ENCODE measurements around the gene PIP5KL1.

PIP5KL1 gene

DNA sequence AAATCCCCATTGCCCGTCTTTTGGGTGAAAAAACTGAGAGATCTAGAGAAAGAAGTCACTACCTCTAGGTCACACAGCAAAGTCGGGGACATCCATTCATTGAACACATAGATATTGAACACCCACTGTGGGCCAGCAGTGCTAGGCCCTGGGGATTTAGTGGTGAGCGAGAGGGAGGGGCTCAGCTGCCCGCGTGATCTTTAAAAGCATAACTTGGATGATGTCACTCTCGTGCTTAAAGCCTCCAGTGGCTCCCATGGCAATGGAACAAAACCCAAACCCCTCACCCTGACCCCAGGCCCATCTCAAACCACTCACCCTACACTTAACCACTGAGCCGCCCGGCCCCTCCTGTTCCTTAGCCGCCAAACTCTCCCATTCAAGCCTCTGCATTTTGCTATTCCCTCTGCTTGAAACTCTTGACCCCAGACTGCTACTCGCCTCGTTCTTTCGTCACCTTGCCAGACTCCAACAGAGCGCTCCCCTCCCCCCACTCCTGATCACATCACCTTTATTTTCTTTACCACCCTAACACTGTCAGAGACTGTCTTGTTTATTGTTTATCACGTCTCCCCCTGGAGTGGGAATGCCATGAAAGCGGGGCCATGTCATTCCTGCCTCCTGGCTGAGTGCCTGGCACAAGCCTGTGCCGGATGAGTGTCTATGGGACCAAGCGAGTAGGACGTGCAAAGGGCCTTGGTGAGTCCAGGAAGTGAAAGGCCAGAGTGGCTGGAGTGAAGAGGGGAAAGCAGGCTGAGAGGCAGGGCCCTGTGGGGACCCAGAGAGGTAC lies 710 bp upstream of the PIP5KL1 start:
- DNase-seq (ENCODE audit: low read depth, low spot score) = peak; percentile 68

DNA sequence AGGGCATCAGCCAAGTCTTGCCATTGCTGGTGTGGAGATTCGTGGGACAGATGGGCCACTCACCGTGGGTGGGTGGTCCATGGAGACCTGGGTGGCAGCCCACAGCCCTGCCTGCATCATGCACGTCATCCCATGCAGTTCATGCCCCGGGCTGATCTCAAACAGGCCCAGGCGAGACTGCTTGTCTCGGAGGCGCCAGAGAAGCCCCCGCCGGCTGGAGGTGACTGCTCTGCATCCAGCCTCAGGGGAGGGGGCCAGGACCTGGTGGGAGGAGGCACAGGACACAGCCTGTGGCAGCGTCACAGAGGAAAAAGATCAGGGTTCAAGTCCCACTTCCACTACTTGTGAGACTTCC lies 975 bp downstream of the PIP5KL1 start:
- no peak for DNase-seq (ENCODE audit: low read depth, low spot score)

DNA sequence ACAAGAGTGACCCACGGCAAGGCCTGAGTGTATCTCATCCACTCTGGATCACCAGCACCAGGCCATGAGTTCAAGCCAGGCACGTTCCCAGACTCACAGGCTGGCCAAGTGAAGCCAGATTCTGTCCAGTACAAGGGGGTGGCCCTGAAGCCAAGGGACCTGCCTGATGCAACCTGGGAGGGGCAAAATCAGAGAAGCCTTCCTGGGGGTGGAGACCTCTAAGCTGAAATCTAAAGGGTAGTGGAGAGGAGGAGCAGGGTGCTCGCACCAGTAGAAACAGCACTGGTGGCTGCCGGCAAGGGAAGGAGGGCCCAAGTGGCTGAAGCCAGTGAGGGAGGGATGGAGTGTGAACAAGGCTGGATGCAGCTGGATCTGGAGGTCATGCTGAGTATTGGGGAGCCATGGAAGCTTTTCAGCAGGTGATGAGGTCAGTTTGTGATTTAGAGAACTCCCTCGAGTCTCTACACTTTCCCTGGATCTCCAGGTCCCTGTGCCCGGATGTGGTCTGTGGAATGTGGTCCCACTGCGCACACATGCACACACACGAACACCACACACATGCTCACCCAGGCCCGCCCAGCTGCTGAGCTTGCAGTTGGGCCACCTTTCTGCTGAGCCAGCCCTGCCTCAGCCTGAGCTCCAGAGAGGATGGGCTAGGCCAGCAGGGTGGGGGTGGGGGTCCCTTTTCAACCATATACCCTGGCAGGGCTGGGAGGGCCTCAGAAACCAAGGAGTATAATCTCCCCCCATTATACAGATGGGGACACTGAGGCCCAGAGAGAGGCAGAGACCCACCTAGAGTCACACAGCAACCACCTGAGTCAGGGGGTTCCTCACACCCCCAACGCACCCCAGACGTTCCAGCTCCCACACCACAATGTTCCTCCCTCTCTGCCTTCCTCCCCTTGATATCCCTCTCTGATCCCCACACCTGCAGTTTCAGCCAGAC lies 1.6 kb downstream of the PIP5KL1 start:
- DNase-seq (ENCODE audit: low read depth, low spot score) = no peak

DNA sequence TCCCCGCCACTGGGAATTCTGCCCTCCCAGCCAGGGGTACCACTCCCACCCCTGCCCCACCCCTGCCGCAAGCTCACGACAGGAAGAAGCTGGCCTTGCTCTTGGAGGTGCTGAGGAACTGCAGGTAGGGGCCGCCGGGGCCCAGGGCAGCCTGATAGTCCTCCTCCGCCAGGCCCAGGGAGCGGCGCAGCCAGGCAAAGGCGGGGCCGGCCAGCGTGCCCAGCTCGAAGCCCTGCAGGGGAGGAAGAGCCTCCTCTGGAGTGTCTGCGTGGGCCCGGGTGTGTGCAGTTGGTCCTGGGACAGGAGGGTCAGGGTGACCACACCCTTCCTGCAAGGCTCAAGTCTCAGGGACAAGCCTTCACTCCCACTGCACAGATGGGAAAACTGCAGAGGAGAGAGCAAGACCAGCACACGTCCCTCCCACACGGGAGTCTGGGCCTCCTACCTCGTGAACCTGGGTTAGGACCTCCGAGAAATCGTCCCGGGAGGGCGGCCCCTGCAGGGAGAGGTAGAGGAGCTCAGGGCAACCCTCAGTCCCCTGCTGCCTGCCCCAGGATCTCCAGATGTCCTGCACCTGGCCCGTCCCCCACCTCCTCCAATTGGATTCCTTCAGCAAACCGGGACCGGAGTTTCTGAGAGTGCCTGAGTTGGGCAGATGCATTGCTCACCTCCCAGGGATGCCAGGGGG lies 2.4 kb downstream of the PIP5KL1 start:
- DNase-seq (ENCODE audit: low read depth, low spot score) = no peak

DNA sequence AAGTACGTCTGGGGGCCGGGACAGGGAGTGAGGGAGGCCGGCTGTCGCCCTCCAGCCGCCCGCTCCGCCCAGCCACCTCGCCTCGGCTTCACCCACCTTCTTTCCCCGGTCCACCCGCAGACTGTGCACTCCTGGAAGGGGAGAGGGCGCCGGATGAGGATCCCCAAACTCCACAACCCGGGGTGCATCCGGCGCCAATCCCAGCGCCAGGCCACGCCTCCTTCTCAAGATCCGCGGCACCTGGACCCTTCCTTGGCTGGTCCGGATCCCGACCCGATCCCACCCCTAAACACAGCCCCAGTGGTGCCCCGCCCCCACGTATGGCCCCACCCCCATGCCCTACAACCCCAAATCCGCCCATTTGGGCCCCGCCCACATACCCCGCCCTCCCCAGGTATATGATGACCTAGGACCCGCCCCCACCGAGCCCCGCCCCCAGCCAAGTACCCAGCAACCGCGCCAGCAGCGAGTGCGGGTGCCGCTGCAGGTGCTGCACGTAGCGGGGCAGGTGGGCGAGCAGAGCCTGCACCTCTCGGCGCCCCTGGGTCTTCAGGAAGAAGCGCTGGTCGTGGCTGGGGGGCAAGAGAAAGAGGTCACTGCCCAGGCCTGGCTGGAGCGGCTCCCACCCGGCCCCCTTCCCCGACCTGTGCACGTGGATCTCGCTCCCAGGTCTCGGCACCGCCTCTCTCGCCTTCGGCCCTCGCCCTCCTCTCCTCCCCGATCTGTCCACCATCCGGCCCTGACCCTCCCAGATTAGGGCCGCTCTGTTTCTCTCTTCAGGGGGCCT lies 3.2 kb downstream of the PIP5KL1 start:
- DNase-seq (ENCODE audit: low read depth, low spot score) = no peak

DNA sequence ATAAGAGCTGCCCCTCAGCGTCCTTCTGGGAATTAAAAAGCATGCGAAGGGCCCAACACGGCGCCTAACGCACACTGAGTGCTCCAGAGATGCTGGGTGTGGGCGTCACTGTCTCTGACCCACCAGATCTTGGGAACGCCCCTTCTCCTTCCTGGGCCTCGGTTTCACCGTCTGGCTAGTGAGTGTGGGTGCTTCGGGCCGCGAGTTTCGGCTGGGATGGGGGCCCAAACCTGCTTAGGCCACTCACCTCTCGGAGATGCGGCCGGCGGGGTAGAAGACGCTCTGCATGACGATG lies 3.7 kb downstream of the PIP5KL1 start:
- DNase-seq (ENCODE audit: low read depth, low spot score) = no peak

DNA sequence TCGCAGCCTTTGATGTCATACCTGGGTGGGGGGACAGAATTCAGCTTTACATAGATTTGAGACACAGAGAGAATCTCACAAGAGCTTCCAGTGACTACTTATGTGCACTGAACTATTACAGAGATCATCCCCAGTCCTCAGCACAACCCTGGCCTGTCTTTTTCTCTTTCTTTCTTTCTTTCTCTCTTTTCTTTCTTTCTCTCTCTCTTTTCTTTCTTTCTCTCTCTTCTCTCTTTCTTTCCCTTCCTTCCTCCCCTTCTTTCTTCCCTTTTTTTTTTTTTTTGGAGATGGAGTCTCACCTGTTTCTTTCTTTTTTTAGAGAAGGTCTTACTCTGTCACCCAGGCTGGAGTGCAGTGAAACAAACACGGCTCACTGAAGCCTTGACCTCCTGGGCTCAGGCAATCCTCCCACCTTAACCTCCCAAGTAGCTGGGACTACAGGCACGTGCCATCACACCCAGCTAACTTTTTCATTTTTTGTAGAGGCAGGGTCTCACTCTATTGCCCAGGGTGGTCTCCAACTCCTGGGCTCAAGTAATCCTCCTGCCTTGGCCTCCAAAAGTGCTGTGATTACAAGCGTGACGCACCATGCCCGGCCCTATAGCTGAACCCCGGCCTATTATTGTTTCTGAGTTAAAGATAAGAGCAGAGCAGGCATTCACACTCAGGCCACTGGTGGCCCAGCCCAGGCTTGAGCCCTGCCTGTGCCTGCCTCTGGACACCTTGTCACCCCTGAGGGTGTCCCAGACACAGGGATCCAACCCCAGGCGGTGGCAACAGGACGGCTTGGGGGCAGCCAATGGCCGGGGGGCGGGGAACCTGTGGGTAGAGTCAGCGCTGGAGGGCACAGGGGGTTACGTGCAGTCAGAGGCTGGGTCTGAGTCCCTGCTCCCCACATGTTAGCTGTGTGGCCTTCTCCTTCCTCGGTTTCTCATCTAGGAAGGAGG lies 4.3 kb downstream of the PIP5KL1 start:
- no peak for DNase-seq (ENCODE audit: low read depth, low spot score)

DNA sequence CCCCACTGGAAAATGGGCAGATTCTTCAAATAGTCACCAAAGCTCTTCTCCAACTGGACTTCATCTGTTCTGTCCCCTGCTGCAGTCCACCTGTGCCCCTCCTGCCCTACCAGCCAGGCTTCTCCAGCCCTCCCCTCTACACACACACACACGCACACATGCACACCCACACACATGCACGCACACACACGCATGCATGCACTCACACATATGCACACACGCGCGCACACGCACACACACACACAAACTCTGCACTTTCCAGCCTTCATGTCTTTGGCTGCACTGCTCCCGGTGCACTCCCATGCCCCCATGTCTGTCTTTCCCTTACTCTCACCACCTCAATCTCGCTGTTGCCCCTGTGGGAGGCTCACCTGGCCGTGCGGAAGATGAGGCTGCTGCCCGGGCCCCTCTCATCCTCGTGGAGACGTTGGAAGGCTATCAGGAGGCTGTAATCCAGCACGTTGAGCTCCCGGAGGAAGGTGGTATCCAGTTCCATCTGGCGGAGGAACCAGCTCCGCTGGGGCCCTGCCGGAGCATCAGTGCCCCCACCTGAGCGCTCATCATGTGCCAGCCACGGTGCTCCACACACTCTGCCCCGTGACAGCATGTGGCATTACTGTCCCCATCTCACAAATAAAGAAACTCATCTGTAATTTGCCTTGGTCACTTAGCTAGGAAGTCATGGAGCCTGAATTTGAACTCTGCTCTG lies 5.7 kb downstream of the PIP5KL1 start:
- no peak for DNase-seq (ENCODE audit: low read depth, low spot score)

DNA sequence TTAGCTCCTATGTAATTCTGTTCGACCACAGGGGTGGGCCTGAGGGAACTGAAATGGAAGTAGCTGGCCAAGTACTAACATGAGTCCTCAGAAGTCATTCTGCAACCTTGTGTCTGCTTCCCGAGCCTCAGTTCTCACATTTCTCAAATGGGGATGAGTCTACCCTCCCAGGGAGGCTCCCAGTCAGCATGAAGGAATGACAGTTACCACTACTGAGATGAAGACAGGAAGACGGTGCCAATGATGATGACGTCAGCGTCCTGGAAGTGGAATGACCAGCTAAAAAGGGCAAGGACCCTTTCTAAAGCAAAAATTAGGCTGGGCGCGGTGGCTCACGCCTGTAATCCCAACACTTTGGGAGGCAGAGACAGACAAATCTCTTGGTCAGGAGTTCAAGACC lies 6.8 kb downstream of the PIP5KL1 start:
- peak; percentile 71 for DNase-seq (ENCODE audit: low read depth, low spot score)

DNA sequence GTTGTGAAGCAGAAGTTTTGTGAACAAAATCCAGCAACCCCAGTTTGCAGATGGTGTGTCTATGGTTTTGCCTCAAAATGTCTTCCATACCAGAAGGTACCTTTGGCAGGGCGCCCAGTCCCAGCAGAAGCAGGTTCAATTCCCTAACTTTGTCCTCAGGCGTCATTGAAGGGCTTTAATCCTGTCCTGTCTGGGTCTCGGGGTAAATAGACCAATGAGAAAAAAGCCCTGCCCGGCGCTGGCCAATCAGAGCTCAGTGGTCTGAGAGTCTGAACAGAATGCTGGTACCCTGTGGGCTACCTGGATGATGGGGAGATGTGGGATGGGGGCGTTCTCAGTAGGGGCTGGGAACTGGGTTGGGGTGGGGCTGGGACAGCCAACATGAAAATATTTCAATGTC lies 7.5 kb downstream of the PIP5KL1 start:
- DNase-seq (ENCODE audit: low read depth, low spot score) = no peak

DNA sequence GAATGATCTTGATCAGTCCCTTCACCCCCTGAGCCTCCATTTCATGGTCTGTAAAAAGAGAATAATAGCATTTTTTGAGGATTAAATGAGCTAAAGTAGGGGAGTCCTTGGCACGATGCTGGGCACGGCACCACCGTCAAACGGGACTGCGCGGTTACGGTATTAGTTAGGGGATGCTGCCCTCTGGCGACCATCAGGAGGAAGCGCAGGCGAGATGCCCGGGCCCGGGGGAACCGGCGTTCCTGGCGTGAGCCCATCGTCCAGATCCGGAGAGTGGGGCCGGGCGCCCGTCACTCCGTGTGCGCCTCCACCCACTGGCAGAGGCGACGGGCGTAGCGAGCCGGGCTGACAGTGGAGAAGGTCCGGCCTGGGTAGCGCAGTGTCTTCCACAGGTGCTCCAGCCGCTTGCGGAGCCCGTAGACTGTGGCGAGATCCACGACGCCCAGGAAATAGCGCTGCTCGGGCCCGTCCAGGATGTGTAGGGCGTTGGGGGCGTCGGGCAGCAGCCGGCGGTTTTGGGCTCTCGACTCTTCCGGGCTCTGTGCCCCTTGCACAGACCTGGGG lies 8.9 kb downstream of the PIP5KL1 start:
- no peak for DNase-seq (ENCODE audit: low read depth, low spot score)

DNA sequence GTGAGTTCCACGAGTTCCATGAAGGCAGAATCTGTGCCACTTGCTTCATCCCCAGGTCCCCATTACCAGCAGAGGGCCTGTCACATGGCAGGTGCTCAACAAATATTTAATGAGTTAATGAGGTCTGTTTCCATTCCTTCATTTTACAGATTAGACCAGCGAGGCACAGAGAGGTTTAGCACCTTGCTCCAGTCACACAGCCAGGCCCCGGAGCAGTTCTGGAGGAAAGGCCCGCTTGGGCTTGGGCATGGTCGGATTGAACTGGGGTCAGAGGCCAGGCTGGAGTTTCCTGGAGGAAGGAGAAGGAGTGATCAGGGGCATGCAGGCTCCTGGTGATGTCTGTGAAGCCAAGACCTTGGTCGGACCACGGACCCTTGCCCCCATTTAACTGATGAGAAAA lies 9.8 kb downstream of the PIP5KL1 start:
- DNase-seq (ENCODE audit: low read depth, low spot score) = no peak

DNA sequence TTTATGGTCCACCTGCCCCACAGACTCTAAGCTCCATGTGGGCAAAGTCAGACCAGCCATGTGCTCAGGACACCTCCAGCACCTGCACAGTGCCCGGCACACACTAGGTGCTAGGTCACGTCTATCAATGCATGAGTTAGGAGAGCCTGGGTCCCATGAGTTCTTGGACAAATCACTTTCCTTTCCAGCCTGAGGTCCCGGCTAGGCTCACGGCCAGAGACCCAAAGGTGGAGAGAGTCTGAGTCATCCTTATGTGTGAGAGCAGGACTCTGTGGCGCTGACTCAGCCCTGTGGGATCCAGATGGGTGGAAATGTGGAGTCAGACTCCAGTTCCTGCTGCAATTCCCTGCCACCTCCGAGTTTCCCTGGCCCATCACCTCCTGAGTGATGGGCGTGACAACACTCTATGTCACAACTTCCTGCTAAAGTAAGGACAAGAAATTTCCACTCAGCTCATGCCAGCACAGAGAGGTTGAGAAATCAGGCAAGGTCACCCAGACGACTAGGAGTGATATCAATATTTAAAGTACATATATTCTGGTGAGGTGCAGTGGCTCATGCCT lies 11.2 kb downstream of the PIP5KL1 start:
- peak; percentile 81 for DNase-seq (ENCODE audit: low read depth, low spot score)

DNA sequence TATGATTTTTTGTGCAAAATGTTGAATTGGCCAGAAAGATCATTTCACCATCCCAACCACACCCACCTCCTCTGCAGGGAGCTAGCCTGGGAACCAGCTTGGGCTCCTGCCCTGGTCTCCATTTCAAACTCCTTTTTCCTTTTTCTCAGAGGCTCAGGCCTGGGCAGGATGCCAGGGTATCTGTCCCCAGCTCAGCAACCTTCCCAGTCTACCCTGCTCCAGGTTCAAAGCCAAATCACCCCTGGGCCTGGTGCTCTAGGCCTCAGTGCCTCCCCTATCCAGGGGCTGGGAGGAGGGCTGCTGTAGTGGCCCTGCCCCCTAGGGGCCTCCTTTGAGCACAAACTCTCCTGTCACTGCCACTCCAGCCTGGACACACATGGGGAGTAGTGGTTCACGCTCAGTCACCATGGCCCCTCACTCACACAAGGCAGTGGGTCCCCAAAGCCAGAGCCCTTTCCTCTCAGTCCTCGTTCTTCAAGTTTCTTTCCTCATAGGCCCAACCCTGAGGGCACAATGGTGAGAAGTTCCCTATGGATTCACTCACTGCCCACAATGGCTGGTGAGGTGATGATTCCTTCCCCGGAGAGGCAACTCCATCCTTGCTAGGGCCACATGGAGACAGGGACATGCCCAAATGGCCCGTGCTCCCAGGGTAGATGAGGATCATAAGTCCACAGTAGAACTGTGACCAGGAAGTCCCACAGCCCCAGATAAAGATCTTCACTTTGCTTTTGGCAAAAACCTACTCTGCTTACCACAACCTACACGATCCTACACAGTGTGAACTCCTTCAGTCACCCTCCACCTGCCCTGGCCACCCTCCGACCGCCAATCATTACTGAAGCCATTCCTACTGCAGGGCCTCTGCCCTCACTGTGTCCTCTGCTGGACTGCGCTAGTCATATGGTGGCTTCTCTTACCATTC lies 12.1 kb downstream of the PIP5KL1 start:
- no peak for DNase-seq (ENCODE audit: low read depth, low spot score)

DNA sequence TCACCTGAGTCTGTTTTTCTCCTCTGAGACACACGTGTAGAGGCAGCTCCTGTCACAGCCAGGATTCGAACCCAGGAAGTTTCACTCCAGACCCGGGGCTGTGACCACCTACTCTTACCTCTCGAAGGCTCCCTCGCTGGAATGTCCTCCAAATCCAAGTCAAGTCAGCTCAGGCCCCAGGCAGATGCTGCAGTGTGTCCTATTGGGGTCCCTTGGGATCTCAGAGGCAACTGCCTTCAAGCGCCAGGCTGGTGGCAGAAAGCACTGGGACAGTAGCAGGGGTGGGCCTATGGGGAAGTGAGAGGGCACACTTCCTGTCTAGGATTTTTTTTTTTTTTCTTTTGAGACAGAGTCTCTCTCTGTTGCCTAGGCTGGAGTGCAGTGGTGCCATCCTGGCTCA lies 13.0 kb downstream of the PIP5KL1 start:
- DNase-seq (ENCODE audit: low read depth, low spot score) = no peak

DNA sequence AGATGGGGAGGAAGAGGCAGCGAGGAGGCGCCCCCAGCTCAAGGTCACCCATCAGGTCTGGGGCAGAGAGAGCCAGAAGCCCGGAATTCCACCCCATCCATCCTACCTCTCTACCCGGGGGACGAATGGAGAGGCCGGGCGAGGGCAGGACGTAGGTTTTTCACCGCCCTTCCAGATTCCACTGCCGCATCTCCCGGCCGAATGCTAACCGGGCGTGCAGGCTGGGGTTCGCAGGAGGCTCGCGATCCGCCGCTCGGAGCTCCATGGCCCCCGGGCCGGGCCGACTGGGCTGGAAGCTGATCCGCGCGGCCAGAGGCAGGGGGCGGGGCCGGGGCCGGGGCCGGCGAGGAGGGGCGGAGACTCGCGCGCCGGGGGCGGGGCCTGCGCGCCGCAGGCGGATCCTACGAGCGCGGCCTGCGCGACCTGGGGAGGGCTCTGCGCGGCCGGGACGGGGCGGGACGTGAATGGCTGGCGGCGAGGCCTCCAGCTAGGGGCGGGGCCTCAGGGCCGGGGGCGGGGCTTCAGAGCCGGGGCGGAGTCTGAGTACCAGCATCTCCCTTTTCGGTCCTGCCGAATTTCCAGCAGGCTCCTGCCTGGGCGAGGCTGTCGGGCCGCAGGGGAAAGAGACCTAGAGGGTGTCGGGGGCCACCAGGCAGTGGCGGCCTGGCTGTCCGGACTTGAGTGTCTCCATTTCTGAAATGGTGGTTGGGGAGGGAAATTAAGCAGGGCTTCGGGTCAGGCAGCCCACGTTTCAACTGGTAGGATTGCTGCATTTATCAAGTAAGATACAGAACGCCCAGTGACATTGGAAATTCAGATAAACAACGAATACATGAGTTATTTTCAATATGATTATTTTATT lies 13.6 kb downstream of the PIP5KL1 start, which contains the start of gene ST6GALNAC4:
TSS of gene ST6GALNAC4 (minus strand) at position 322 of the 862 bp plus-strand sequence. CDS start 622 bp downstream, outside the sequence.
- no peak for DNase-seq (ENCODE audit: low read depth, low spot score)
